M059J (cell line): ENCODE results near the gene ENDOG. TPM values are rescaled to one million over a fixed set of nuclear protein-coding genes. Genes with fewer than 3 reads are reported as not detected.
"Not testable (repeated sequence)": the region's sequence is repeated elsewhere in the genome, so short reads cannot be mapped to it uniquely, and the experiment has no call there.

Experiments
- DNase-seq: peaks from one replicate; pipeline ENCODE4 v3.0.0-alpha.2; 2012; ENCODE audit warnings: low read depth
- total RNA-seq: library from RNA; depleted of rRNA; stranded (reverse); fragments of >200 nt; shearing (Covaris generic); gene quantifications from 2 replicates; pipeline ENCODE4 v1.2.3, GENCODE V29; 2014

The ENDOG gene
- total RNA-seq, 1 experiment from 2014 or later = 18.9 TPM

DNA sequence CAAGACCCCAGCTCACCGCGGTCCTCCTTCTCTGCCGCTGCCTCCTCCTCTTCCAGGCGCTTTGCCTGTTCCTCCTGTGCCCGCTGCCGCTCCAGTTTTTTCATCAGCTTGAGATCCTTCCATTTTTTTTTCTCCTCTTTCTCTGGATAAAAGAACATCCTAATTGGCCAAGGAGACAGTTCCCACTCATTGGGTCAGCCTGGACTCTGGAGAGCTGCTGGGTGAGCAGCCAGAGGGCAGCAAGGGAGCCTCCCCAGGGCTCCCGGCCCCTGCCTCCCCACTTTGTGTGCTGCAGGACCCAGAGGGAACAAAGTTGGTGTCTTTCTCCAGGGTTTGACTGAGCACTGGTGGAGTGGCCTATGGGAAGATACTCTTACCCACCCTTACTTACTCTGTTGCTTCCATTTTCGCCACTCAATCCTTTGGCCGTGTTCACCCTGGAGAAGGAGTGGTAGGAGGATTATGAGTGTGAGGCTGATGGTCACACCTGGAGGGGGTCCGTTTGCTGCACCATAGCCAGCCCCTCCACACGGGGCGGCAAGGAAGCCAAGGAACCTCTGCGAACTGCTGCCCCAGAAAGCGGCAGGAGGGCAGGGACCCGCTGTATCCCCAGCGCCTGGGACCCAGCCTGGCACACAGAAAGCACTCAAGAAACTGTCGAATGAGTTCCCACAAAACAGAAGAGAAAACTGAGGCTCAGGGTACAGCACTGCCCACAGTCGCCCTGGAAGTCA is 10.6 kb downstream of the ENDOG start:
- DNase-seq = no peak

DNA sequence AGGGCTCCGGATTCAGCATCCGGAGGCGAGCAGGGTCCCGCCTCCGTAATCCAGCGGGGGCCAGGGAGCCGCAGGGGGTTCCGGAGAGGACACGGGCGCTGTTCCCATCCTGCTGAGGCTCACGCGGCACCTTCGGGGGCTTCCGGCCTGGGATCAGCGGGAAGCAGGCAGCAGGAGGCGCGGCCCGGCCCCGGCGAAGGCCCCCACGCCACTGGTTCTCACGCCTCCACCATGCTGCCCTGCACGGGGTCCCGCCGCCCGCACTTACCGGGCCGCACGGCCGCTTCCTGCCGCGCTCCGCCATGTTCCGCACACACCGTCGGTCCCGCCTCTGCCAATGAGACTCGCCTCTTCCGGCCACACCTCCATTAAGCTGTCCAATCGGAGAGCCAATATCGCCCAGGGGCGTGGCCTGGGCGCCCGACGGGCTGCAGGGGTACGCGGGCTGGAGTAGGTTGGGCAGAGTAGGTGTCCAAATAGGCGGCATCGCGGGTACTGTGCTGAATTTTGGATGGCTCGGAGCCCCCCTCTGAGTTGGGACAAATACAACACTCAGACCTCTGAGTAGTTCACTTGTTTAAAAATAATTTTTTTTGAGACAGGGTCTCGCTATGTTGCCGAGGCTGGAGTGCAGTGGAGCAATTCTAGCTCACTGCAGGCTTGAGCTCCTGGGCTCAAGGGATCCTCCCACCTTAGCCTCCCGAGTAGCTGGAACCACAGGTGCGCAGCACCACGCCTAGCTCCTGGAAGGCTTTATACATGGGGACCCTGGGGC is 11.4 kb downstream of the ENDOG start, which contains the start of gene SPOUT1:
SPOUT1 (minus strand) TSS at position 318 of the 775 bp plus-strand sequence; CDS start at position 304, 14 bp downstream.
- peak; percentile 93 for DNase-seq

DNA sequence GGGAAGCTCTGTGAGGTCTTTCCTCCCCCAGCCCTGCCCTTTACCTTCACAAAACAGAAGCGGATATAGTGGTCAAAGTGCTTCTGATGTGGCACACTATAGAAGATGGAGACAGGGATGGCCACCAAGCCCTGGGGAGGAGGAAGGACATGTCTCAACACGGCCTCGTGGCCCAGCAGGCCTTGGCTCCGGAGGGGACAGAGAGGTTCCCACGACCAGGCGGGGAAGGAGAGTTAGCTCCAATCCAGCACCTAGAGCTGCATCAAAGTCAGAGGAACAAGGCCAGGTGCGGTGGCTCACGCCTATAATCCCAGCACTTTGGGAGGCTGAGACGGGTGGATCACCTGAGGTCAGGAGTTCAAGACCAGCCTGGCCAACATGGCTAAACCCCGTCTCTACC is 15.4 kb downstream of the ENDOG start:
- DNase-seq = no peak

DNA sequence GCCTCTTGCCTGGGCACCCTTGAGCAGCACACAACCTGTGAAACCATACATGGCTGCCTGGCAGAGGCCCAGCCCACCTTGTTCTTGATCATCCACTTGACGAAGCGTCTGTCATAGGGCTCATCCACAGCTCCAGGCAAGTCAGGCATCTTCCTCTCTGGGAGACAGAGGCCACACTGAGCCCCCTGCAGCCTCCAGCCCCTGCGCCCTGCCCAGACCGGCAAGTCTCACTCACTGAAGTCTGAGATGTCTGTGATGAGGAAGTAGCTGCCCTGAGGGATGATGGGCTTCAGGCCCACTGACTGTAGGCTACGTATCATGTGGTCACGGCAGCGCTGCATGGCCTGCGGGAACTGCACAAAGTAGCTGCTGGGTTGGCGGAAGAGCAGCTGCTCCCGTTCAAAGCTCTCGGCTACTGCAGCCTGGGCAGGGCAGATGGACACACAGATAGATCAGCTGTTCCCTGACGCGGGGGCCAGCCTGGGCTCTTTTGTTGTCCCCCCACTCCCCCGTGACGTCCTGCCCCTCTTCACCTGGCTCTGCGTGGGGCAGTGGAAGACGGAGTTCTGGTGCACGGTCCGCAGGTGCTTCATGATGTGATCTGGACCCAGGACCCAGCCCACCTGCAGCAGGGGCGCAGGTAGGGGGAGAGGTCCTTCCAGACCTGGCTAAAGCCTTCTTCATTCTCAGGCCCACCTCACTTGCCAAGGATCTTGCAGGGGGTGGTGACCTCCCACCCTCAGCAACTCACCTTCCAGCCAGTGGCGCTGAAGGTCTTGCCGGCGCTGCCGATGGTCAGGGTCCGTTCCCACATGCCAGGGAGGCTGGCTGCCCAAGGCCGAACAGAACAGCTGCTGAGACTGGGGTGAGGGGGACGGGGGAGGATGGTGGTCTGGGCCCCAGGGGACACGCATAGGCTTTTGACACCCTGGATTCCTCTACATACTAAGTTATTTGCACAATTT is 17.2 kb downstream of the ENDOG start:
- DNase-seq = no peak

DNA sequence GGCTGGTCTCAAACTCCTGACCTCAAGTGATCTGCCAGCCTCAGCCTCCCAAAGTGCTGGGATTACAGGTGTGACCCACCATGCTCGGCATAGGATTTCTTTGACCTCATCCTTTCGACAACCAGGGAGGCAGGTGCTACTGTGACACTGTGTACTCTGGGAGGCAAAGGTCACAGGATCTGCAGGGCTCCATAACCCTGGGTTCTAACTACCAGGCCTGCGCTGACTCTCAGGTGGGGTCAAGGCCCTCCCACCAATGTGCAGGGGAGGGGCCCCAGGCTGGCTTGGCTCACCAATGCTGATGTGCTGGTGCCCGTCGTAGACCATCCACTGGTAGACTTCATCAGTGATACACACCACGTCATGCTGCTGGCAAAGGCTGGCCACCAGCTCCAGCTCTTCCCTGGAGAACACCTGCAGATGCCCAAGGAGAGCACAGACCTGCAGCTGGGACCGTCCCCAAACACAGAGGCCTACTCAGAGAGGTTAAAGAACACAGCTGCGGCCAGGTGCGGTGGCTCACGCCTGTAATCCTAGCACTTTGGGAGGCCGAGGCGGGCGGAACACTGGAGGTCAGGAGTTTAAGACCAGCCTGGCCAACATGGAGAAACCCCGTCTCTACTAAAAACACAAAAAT is 18.3 kb downstream of the ENDOG start:
- no peak for DNase-seq

DNA sequence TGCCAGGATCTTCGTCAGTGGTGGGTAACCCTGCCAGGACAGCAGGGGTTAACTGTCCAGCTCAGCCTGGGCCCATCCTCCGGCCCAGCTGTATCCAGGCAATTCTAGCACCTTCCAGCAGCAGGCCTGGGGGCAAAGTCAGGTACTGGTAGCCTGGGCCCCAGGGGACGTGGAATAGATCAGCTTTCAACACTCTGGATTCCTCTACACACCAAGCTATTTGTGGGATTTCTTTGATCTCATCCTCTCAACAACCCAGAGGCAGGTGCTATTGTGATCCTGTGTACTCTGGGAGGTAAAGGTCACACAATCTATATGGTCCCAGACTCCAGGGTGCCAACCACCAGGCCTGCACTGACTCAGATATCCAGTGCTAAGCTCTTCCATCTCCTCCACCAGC is 20.0 kb downstream of the ENDOG start:
- DNase-seq = no peak

DNA sequence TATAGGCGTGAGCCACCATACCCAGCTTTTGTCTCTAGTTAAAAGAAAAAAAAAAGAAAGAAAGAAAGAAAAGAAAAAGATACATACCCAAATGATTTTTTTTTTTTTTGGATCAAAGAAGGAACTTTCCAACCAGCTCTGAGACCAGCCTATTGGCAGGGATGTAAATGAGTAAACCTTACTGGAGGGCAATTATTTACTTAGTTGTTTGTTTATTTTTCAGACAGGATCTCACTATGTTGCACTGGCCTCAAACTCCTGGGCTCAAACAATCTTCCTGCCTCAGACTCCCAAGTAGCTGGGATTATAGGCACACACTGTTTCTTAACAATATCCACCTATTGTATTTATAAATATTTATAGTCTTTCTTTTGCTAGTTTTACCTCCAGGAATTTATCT is 22.2 kb downstream of the ENDOG start:
- DNase-seq = no peak

DNA sequence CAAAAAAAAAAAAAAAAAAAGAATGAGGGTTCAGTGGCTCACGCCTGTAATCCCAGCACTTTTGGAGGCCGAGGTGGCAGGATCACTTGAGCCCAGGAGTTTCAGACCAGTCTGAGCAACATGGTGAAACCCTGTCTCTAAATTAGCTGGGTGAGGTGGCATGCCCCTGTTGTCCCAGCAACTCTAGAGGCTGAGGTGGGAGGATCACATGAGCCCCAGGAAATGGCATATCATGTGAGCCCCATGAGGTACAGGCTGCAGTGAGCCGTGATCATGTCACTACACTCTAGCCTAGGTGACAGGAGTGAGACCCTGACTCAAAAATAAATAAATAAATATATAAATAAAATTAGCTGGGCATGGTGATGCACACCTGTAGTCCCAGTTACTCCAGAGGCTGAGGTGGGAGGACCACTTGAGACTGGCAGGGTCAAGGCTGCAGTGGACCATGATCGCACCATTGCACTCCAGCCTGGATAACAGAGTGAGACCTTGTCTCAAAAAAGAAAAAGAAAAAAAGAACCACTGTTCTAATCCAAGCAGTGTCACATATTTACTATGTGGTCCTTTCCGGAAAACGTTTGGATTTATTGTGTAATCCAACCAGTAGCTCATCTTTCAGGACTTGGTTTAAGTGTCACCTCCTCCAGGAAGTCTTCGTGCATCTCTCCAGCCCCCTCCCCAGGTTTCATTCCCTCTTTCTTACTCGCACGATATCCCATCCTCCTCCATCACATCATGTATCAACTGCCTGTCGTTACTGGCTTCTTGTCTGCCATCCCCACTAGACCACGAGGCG is 23.6 kb downstream of the ENDOG start:
- DNase-seq = no peak

DNA sequence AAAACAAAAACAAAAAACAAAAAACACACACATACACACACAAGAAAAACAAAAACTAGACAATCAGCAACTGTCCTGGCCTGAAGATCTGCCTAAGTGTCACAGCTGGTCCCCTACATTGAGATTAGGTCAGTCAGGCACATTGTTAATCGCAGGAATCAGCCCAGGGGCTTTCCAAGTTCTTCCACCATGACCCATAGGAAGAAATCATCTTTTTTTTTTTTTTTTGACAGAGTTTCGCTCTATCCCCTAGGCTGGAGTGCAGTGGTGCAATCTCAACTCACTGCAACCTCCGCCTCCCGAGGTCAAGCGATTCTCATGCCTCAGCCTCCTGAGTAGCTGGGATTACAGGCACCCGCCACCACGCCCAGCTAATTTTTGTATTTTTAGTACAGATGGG is 24.9 kb downstream of the ENDOG start:
- not testable (repeated sequence) for DNase-seq

DNA sequence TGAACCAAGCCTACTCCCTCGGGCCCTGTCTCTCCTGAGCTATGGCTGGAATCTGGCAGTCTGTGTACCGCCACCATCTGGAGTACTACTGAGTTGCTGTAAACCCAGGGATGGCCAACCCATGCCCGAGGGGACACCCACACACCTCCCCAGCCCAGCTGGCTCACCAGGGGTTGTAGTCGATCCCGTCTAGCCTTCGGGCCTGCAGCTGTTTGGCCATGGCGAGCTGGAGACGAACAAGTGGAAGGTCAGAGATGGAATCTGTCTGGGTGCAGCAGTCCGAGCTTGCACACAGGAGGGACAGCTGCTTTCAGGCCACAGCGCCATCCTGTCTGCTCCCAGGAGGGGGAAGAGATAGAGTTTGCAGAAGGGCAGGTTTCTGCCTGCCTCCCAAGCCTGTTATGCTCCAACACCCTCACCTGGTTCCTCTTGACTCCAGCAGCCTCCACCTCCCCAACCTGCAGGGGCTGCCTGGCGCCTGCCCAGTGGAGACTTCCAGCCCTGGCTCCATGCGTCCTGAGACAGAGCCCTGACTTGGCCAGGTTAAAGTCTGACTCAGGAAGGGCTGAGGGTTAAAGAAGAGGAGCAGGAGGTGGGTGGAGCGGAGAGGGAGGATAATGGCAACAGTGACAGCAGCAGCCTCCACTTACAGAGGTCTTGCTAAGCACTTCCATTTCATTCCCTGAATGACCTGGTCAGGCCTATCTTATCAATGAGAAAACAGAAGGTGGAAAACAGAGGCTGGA is 27.1 kb downstream of the ENDOG start:
- no peak for DNase-seq

DNA sequence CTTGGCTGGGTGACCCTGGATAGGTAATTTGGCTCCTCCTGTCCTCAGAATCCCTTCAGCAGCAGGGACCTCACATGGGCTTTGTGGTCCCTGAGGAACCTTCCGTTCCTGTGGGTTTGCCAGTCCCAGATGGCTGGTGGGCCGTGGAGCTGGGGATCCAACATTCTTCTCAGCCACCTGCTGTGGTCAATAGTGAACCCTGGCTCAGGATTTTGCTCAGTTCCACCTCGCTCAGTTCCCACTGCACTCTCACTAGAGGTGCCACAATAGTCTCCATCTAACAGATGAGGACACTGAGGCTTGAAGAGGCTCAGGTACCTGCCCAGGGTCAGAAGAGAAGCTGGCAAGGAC is 28.4 kb downstream of the ENDOG start:
- no peak for DNase-seq

DNA sequence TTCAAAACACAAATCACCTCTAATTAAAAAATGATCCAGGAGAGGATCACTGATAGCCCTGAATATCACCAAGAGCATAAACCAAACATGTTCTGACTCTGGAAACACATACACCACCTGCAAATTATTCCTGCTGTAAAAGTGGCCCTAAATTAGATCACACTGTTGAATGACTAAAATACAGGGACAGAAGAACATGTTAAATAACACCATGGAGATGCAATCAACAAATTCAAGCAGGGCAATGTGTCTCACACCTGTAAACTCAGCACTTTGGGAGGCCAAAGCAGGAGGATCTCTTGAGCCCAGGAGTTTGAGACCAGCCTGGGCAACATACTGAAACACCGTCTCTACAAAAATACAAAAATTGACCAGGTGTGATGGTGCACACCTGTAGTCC is 29.5 kb downstream of the ENDOG start:
- no peak for DNase-seq

DNA sequence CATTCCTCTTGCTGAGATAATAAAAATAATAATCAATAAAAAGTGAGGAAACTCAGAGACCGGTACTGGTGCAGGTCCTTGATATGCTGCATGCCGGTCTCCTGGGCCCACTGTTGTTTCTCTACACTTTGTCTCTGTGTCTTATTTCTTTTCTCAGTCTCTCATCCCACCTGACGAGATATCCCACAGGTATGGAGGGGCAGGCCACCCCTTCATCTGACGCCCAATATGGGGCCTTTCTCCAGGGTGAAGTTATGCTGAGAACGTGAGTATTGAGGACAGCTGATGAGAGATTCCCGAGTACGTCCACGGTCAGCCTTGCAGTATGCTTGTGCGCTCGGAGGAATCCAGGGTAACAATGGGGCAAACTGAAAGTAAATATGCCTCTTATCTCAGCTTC is 32.7 kb downstream of the ENDOG start:
- not testable (repeated sequence) for DNase-seq

DNA sequence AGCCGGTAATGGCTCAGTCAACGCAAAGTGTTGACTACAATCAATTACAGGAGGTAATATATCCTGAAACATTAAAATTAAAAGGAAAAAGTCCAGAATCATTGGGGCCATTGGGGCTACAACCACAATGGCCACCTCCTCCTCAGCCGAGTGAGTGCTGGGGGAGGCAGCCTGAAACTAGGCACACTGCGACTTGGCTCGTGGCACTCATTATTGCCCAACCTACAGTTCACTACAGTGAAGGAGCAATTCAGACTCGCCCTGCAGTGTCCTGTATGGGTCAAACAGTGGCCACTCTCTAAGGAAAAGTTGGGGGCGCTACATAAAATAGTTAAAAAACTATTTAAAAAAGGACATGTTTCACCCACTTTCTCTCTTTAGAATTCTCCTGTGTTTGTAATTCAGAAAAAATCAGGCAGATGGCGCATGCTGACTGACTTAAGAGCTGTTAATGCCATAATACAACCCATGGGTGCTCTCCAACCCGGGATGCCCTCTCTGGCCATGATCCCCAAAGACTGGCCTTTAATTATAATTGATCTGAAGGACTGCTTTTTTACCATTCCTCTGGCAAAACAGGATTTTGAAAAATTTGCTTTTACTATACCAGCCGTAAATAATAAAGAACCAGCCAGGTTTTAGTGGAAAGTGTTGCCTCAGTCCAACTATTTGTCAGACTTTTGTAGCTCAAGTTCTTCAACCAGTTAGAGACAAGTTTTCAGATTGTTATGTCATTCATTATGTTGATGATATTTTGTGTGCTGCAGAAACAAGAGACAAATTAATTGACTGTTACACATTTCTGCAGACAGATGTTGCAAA is 33.7 kb downstream of the ENDOG start:
- DNase-seq = peak; percentile 51

DNA sequence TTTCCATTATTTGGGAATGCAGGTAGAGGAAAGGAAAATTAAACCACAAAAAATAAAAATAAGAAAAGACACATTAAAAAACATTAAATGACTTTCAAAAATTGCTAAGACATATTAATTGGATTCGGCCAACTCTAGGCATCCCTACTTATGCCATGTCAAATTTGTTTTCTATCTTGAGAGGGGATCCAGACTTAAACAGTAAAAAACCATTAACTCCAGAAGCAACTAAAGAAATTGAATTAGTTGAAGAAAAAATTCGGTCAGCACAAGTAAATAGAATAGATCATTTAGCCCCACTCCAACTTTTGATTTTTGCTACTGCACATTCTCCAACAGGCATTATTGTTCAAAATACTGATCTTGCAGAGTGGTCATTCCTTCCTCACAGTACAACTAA is 34.3 kb downstream of the ENDOG start:
- DNase-seq = not testable (repeated sequence)

DNA sequence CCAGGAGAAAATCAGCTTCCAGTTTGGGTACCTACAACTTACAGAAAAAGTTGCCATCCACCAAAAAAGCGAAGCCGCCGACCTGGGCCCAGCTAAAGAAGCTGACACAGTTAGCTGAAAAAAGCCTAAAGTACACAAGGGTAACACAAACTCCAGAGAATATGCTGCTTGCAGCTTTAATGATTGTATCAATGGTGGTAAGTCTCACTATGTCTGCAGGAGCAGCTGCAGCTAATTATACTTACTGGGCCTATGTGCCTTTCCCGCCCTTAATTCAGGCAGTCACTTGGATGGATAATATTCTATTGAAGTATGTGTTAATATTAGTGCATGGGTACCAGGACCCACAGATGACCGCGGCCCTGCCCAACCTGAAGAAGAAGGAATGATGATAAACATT is 36.2 kb downstream of the ENDOG start:
- DNase-seq = not testable (repeated sequence)

DNA sequence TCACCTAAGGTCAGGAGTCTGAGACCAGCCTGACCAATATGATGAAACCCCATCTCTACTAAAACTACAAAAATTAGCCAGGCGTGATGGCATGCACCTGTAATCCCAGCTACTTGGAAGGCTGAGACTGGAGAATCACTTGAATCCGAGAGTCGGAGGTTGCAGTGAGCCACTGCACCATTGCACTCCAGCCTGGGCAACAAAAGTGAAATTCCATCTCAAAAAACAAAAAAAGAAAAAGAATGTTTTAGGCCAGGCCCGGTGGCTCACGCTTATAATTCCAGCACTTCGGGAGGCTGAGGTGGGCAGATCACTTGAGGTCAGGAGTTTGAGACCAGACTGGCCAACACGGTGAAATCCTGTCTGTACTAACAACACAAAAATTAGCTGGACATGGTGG is 40.2 kb downstream of the ENDOG start:
- DNase-seq = not testable (repeated sequence)

DNA sequence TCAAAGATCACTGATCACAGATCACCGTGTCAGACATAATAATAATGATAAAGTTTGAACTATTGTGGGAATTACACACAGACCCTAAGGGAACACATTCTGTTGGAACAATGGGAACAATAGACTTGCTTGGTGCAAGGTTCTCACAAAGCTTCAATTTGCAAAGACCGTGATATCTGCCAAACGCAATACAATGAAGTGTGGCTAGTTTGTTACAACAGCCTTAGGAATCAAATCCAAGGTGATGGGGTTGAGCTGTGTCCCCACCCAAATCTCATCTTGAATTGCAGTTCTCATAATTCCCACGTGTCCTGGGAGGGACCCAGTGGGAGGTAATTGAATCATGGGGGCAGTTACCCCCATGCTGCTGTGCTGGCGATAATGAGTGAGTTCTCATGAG is 42.6 kb downstream of the ENDOG start:
- no peak for DNase-seq

DNA sequence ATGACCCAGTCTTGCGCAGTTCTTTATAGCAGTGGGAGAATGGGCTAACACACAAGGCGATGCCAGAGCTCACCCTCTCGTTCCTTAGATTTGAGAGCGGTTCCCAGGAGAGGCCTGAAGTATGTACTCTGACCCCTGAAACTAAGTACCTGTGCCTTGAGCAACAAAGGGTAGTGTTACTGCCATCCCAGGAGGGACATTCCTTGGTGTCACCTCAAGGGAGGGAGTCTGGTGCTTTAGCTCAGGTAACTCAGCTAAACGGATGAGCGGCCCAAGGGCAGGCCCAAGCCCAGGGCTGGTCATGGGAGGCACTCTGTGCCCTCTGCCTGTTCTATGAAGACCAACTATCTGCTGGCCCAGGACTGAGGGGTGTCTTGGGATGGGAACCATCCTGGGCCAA is 43.2 kb downstream of the ENDOG start:
- no peak for DNase-seq
